T-cell (primary cell): ENCODE data around the gene POU2F3. TPM values are rescaled to one million over a fixed set of nuclear protein-coding genes. Genes with fewer than 3 reads are reported as not detected.

Experiments used
- ATAC-seq, 4 experiments: fragments of 200-7000 bp in 3 of 4; fragments of 150-1000 bp in 1 of 4; cut with Tn5 transposase; replicated peaks in 1 of 4; 1 replicate in 3 of 4; 2 replicates in 1 of 4; pipeline ENCODE4 v1.10.0; 2021; ENCODE audit warnings: moderate library complexity in 3 of 4, mild to moderate bottlenecking in 2 of 4, moderate number of reproducible peaks in 1 of 4
- CTCF ChIA-PET, 2 donors: fragments of 300-600 bp; sonication (Branson Sonifier 250); formaldehyde crosslinking; loops; one replicate each; lab custom pipeline; 2022; ENCODE audit warnings: antibody characterized with exemption in 2 of 2; lab: Charles Lee
- POLR2A ChIA-PET, 2 donors: fragments of 300-600 bp; sonication (Branson Sonifier 250); formaldehyde crosslinking; loops; one replicate each; lab custom pipeline; 2022; ENCODE audit warnings: antibody characterized with exemption in 2 of 2; lab: Charles Lee
- DNase-seq, 35 experiments: peaks; one replicate each; pipeline versions ENCODE4 v3.0.0 to v3.0.0-alpha.2; 2013 to 2023
- H3K27ac ChIP-seq: one replicate; pipeline ENCODE4 v1.5.1; 2013; ENCODE audit warnings: low read length
- H3K27me3 ChIP-seq, 2 experiments: replicated peaks in 1 of 2; 1 replicate in 1 of 2; 2 replicates in 1 of 2; pipeline versions ENCODE4 v1.6.1 to v1.7.0; 2013; ENCODE audit warnings: low read length in 1 of 2, mixed read lengths in 1 of 2; ENCODE audit not compliant: control insufficient read depth in 2 of 2, insufficient read depth in 2 of 2; ENCODE audit errors: extremely low read depth in 1 of 2
- H3K36me3 ChIP-seq, 2 donors: 1 replicate in 1 of 2; 2 replicates in 1 of 2; pipeline versions ENCODE4 v1.6.1 to v1.7.0; 2013; ENCODE audit warnings: low read length in 1 of 2; ENCODE audit not compliant: control insufficient read depth in 2 of 2, insufficient read depth in 1 of 2; ENCODE audit errors: extremely low read depth in 1 of 2
- H3K4me1 ChIP-seq, 2 experiments: 1 replicate in 1 of 2; 2 replicates in 1 of 2; pipeline versions ENCODE4 v1.6.1 to v1.7.0; 2013; ENCODE audit warnings: low read length in 2 of 2, mixed read lengths in 1 of 2; ENCODE audit not compliant: insufficient read depth in 2 of 2, control insufficient read depth in 1 of 2; ENCODE audit errors: extremely low read depth in 1 of 2
- H3K4me3 ChIP-seq, 2 donors: 1 replicate in 1 of 2; 2 replicates in 1 of 2; pipeline versions ENCODE4 v1.5.1 to v1.7.0; 2013; ENCODE audit warnings: mild to moderate bottlenecking in 2 of 2, low read length in 1 of 2, moderate library complexity in 1 of 2; ENCODE audit not compliant: control insufficient read depth in 1 of 2; ENCODE audit errors: extremely low read depth in 1 of 2
- H3K9me3 ChIP-seq: 2 replicates; pipeline ENCODE4 v1.7.0; 2013
- H3K27ac Mint-ChIP-seq, 2 donors: one replicate each; pipeline ENCODE4 v1.8.0; 2020 to 2021; ENCODE audit warnings: mild to moderate bottlenecking in 2 of 2, mixed read lengths in 2 of 2
- H3K27me3 Mint-ChIP-seq, 2 donors: one replicate each; pipeline ENCODE4 v1.8.0; 2021 to 2022; ENCODE audit warnings: mixed read lengths in 2 of 2
- H3K36me3 Mint-ChIP-seq: one replicate; pipeline ENCODE4 v1.8.0; 2021; ENCODE audit warnings: mixed read lengths
- H3K4me1 Mint-ChIP-seq, 3 donors: one replicate each; pipeline ENCODE4 v1.8.0; 2020 to 2022; ENCODE audit warnings: mixed read lengths in 3 of 3, mild to moderate bottlenecking in 1 of 3
- H3K4me3 Mint-ChIP-seq, 3 donors: one replicate each; pipeline ENCODE4 v1.8.0; 2020 to 2022; ENCODE audit warnings: mild to moderate bottlenecking in 3 of 3, mixed read lengths in 3 of 3, moderate library complexity in 3 of 3
- H3K9me3 Mint-ChIP-seq, 3 donors: one replicate each; pipeline ENCODE4 v1.8.0; 2020 to 2022; ENCODE audit warnings: mixed read lengths in 3 of 3
- WGBS: methylation state at CpG from one replicate; pipeline ENCODE4 v1.1.5; 2013; ENCODE audit warnings: missing lambda C conversion rate; ENCODE audit not compliant: insufficient coverage; 5-methylcytosine and 5-hydroxymethylcytosine counted together
- total RNA-seq, 35 experiments: library from RNA in 6 of 35; stranded (reverse) in 6 of 35; fragments of 120-200 nt in 1 of 35; gene quantifications; one replicate each; pipeline versions ENCODE4 v1.2.1 to v1.2.4 and lab custom pipeline; 2013 to 2026

Gene POU2F3
- total RNA-seq, 5 donors from 2014 or later (not counting 1 experiment from before 2014, with no cell fraction given) = not detected

GRCh38 chr11:120197251-120197891 is 42.6 kb upstream of the POU2F3 start:
- no peak overlapping the region for H3K27ac Mint-ChIP-seq
- H3K27me3 ChIP-seq = peaks cover 0 to 34% of the 10 kb centered on the region in 2 experiments
- no peaks in the 10 kb centered on the region for H3K36me3 Mint-ChIP-seq
- H3K9me3 ChIP-seq = no peaks in the 10 kb centered on the region
- CTCF ChIA-PET = no interaction called here
- POLR2A ChIA-PET = no interaction called here
- no peak overlapping the region for H3K27ac ChIP-seq
- no peaks in the 10 kb centered on the region for H3K36me3 ChIP-seq
- H3K4me3 ChIP-seq = no peak overlapping the region
- H3K4me1 ChIP-seq = no peaks in the 10 kb centered on the region
- no peaks in the 10 kb centered on the region for H3K9me3 Mint-ChIP-seq
- no peak overlapping the region for H3K4me3 Mint-ChIP-seq
- DNase-seq = no peak
- H3K27me3 Mint-ChIP-seq = peaks cover 14 to 29% of the 10 kb centered on the region in 2 donors
- 87% methylated on average over 3 of the region's 14 CpGs for WGBS
- no peak for ATAC-seq
- no peaks in the 10 kb centered on the region for H3K4me1 Mint-ChIP-seq

- peaks cover 15 to 29% of the 10 kb centered on the region in 2 donors for H3K27me3 Mint-ChIP-seq
- H3K27ac ChIP-seq = no peak overlapping the region
- POLR2A ChIA-PET = no interaction called here
- H3K4me3 ChIP-seq = no peak overlapping the region
- H3K27ac Mint-ChIP-seq = no peak overlapping the region
- DNase-seq (no peak), ATAC-seq (no peak)
- CTCF ChIA-PET = no interaction called here
- no peaks in the 10 kb centered on the region for H3K36me3 Mint-ChIP-seq
- H3K36me3 ChIP-seq = no peaks in the 10 kb centered on the region
- no peaks in the 10 kb centered on the region for H3K9me3 Mint-ChIP-seq
- H3K9me3 ChIP-seq = no peaks in the 10 kb centered on the region
- H3K4me1 ChIP-seq = no peaks in the 10 kb centered on the region
- H3K4me1 Mint-ChIP-seq = no peaks in the 10 kb centered on the region
- peaks cover 0 to 34% of the 10 kb centered on the region in 2 experiments for H3K27me3 ChIP-seq
- H3K4me3 Mint-ChIP-seq = no peak overlapping the region
- WGBS = 76% methylated on average over 6 of the region's 9 CpGs
These were observed 42.0 kb upstream of the POU2F3 start for GRCh38 chr11:120197977-120198376.

DNA sequence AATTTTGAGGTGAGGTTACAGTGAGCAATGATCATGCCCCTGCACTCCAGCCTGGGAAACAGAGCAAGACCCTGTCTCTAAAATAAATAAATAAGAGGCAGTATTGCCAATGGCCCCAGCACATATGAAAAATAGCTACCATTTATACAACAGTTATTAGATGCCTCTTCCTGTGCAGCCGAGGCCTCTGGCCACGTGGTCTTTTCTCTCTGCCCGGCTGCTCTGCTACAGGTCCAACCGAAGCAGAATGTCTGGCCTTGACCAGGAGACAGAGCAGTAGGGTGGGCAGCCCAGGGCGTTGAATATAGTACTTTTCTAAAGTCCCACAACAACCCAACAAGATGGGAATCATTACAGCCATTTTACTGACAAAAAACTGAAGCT is 41.5 kb upstream of the POU2F3 start:
- H3K4me3 Mint-ChIP-seq = no peak overlapping the region
- H3K9me3 Mint-ChIP-seq = no peaks in the 10 kb centered on the region
- peaks cover 0 to 34% of the 10 kb centered on the region in 2 experiments for H3K27me3 ChIP-seq
- no peaks in the 10 kb centered on the region for H3K36me3 ChIP-seq
- H3K36me3 Mint-ChIP-seq = no peaks in the 10 kb centered on the region
- no peak overlapping the region for H3K27ac Mint-ChIP-seq
- CTCF ChIA-PET = no interaction called here
- no peak overlapping the region for H3K27ac ChIP-seq
- H3K27me3 Mint-ChIP-seq = peaks cover 17 to 29% of the 10 kb centered on the region in 2 donors
- POLR2A ChIA-PET = no interaction called here
- 68% methylated on average over 4 of the region's 5 CpGs for WGBS
- DNase-seq (no peak), ATAC-seq (no peak)
- no peaks in the 10 kb centered on the region for H3K4me1 ChIP-seq
- no peak overlapping the region for H3K4me3 ChIP-seq
- no peaks in the 10 kb centered on the region for H3K4me1 Mint-ChIP-seq
- no peaks in the 10 kb centered on the region for H3K9me3 ChIP-seq

- no peak for ATAC-seq
- CTCF ChIA-PET = no interaction called here
These were observed 41.0 kb upstream of the POU2F3 start for GRCh38 chr11:120198787-120199469.

DNA sequence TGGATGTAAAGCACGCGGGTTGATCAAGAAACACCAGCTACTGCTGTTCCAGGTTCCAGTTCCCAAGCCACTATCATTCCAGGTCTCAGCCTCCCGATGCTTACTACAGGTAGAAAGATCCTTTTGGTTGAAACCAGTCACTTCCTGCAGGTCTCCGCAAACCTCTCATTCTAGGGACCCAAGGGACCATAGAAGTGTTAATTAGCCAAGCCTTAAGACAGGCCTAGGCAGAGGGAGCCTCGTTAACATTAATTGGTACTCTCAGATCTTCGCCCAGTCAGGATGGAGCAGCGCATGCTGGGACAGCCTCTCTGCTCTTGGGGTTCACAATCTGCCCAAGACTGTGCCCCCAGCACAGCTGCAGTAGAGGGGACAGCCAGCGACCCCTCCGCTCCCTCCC is 40.3 kb upstream of the POU2F3 start:
- no peaks in the 10 kb centered on the region for H3K4me1 Mint-ChIP-seq
- peaks cover 0 to 37% of the 10 kb centered on the region in 2 experiments for H3K27me3 ChIP-seq
- ChIA-PET POLR2A (no interaction called here), CTCF (no interaction called here)
- H3K9me3 Mint-ChIP-seq = no peaks in the 10 kb centered on the region
- H3K4me3 Mint-ChIP-seq = no peak overlapping the region
- WGBS = 88% methylated on average over 5 of the region's 9 CpGs
- H3K27ac ChIP-seq = no peak overlapping the region
- no peaks in the 10 kb centered on the region for H3K9me3 ChIP-seq
- no peaks in the 10 kb centered on the region for H3K4me1 ChIP-seq
- no peaks in the 10 kb centered on the region for H3K36me3 ChIP-seq
- H3K27me3 Mint-ChIP-seq = peaks cover 22 to 29% of the 10 kb centered on the region in 2 donors
- no peak overlapping the region for H3K27ac Mint-ChIP-seq
- ATAC-seq (no peak), DNase-seq (no peak)
- H3K36me3 Mint-ChIP-seq = no peaks in the 10 kb centered on the region
- no peak overlapping the region for H3K4me3 ChIP-seq

More at GRCh38 chr11:120198787-120199469, 41.0 kb upstream of the POU2F3 start:
- Mint-ChIP-seq H3K4me3 (no peak overlapping the region), H3K9me3 (no peaks in the 10 kb centered on the region), H3K27ac (no peak overlapping the region), H3K36me3 (no peaks in the 10 kb centered on the region), H3K4me1 (no peaks in the 10 kb centered on the region), H3K27me3 (peaks cover 17 to 29% of the 10 kb centered on the region in 2 donors)
- POLR2A ChIA-PET = no interaction called here
- no peak overlapping the region for H3K27ac ChIP-seq
- DNase-seq = no peak
- peaks cover 0 to 32% of the 10 kb centered on the region in 2 experiments for H3K27me3 ChIP-seq
- H3K4me1 ChIP-seq = no peaks in the 10 kb centered on the region
- H3K4me3 ChIP-seq = no peak overlapping the region
- no peaks in the 10 kb centered on the region for H3K36me3 ChIP-seq
- 94% methylated on average over 6 of the region's 9 CpGs for WGBS
- H3K9me3 ChIP-seq = no peaks in the 10 kb centered on the region

DNA sequence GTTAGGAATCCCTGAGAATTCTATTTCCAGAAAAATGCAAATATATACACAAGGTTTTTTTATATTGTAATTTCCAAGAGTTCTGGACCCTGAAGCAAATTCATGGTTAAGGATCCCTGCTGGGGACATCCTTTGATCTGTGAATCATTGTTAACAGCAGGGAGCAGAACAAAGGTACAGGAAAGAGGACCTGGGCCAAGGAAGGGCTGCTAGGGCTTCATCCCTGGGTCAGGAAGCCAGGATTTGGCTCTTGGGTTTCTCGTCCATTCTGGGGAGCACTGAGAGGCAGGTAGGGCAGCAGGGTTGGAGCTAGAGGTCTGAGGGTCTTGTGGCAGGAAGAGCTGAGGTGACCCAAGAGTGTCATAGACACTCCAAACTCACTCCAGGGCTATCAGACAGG is 39.3 kb upstream of the POU2F3 start:
- no peaks in the 10 kb centered on the region for H3K4me1 Mint-ChIP-seq
- no peaks in the 10 kb centered on the region for H3K9me3 Mint-ChIP-seq
- ATAC-seq = no peak
- H3K27me3 Mint-ChIP-seq = peaks cover 27 to 29% of the 10 kb centered on the region in 2 donors
- no peaks in the 10 kb centered on the region for H3K36me3 ChIP-seq
- DNase-seq = no peak
- H3K36me3 Mint-ChIP-seq = no peaks in the 10 kb centered on the region
- H3K4me1 ChIP-seq = no peaks in the 10 kb centered on the region
- CTCF ChIA-PET = no interaction called here
- H3K9me3 ChIP-seq = no peaks in the 10 kb centered on the region
- H3K27ac ChIP-seq = no peak overlapping the region
- no peak overlapping the region for H3K4me3 Mint-ChIP-seq
- H3K4me3 ChIP-seq = no peak overlapping the region
- H3K27ac Mint-ChIP-seq = no peak overlapping the region
- POLR2A ChIA-PET = no interaction called here
- WGBS = no CpG with 5 or more reads among the region's 1 CpG
- H3K27me3 ChIP-seq = peaks cover 0 to 40% of the 10 kb centered on the region in 2 experiments
